T-helper 9 cell (primary cell): ENCODE measurements around the gene FAM83C.
"Not testable (repeated sequence)": the region's sequence is repeated elsewhere in the genome, so short reads cannot be mapped to it uniquely, and the experiment has no call there.

ENCODE experiments used
- DNase-seq: peaks from one replicate; pipeline ENCODE4 v3.0.0-alpha.2; 2020

Gene FAM83C

GRCh38 chr20:35263532-35264341 is 28.5 kb downstream of the FAM83C start:
- no peak for DNase-seq

- DNase-seq = not testable (repeated sequence)
Observed at GRCh38 chr20:35262731-35263531, 29.3 kb downstream of the FAM83C start.

- DNase-seq = not testable (repeated sequence)
Observed at GRCh38 chr20:35262321-35262720, 29.9 kb downstream of the FAM83C start.

GRCh38 chr20:35260426-35260825 is 31.8 kb downstream of the FAM83C start:
- no peak for DNase-seq

- no peak for DNase-seq
Observed at GRCh38 chr20:35257175-35257909, 34.9 kb downstream of the FAM83C start.

- no peak for DNase-seq
Observed at GRCh38 chr20:35254448-35254999, 37.7 kb downstream of the FAM83C start.

DNA sequence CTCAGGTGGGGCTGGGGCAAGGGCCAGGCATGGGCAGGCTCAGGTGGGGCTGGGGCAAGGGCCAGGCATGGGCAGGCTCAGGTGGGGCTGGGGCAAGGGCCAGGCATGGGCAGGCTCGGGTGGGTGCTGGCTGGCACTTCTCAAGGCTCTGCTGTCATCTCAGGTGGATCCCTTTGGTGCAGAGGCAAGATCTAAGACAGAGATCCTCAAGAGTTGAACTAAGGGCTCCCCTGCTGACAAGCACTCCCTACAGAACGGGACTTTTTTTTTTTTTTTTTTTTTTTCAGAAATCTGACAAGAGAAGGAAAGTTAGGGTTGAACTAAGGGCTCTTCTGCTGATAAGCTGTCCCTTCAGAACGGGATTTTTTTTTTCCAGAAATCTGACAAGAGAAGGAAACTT is 39.2 kb downstream of the FAM83C start:
- no peak for DNase-seq

GRCh38 chr20:35252598-35252997 is 39.6 kb downstream of the FAM83C start:
- not testable (repeated sequence) for DNase-seq

DNA sequence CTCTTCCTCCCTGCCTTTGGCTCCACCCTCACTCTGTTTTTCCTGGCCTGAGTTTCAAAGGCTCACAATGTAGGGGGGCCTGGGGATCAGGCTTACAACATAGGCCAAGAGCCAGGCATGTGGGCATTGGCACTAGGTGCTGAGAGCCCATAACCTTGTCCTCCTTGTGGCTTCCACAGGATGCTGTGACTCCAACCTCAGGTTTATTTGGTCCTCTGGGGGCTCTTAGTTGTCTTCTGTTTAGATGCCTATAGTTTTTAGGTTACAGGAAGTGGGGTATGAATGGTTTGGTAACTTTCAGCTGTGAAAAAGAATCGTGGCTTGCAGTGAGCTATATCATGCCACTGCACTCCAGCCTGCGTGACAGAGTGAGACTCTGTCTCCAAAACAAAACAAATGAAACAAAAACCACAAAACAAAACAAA is 40.2 kb downstream of the FAM83C start:
- DNase-seq = no peak

DNA sequence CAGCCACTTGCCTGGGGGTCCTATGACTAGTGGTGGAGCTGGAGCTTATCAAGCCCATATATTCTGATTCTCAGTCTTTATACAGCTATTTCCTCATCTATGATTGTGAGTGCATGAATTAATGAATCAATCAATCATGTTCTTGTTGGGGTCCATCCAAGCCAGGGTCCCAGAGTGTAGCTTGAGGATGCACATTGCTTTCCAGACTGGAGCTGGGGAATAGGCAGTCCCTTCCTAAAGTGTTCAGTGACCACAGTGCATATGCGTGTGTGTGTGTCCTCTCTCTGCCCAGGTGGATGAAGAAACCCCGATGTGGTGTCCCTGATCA is 40.6 kb downstream of the FAM83C start:
- DNase-seq = no peak

DNA sequence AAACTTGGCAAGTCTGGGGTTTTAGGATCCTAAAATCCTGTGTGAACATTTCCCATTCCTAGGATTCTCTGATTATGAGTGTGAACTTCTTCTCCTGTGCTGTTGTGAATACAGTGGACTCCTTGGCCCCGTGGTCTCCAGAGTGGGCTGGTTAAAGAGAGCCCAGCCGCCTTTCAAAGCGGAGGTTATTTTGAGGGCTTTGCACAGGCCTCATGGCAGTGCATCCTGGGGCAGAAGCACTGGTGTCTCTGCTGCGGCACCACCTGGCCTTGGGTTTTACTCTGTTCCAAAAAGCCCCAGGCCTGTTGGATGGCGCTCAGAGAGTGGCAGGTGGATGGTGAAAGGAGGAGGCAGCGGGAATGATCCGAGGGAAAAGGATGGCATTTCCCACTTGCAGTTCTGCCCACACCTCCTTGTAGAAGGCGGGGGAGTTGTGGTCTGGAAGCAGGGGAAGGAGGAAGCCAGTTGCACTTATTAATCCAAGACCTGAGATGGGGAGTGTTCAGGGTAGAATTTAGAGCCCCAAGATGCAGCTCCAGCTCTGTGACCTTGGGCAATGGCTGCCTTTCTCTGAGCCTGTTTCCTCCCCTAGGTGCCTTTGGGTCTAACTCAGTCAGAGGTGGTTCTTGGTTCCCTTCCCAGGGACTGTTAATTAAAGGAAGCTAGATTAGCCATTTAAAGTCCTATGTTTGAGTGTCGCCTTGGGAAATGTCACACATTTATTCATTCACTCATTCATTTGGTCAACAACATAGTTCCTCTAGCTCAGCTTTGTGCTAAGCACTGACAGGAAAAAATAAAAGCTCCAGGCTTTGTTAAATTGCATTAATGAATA is 43.4 kb downstream of the FAM83C start:
- no peak for DNase-seq

DNA sequence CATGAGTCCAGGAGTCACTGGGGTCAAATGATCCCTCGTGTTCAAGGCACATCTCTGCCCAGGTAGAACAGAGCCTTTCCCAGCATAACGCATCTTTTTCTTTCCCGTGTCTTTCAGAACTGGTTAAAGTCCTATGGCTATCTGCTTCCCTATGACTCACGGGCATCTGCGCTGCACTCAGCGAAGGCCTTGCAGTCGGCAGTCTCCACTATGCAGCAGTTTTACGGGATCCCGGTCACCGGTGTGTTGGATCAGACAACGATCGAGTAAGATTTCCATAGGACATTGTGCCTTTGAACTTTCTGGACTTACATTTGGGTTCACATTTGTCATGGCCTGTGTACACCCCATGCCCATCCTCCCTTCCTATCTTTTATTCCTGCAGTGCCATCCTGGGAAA is 45.5 kb downstream of the FAM83C start:
- no peak for DNase-seq

- DNase-seq = no peak
Observed at GRCh38 chr20:35243986-35244385, 48.2 kb downstream of the FAM83C start.

DNA sequence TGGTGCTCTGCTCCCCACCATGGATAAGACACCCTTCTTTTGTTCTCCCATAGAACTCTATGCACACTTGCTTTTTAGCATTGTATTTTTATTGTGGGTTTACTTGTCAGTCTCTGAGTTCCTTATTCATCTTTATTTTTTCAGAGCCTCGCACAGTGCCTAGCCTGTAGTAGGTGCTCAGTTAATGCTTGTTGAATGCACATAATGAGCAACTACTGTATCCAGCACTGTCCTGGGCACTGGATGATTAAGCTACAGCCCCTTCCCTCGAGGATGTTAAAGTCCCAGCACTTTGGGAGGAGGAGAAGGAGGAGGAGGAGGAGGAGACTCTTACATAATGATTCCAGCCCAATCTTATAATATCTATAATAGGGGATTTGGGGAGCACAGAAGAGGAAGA is 48.9 kb downstream of the FAM83C start:
- no peak for DNase-seq

GRCh38 chr20:35240811-35241293 is 51.4 kb downstream of the FAM83C start:
- no peak for DNase-seq

- no peak for DNase-seq
Observed at GRCh38 chr20:35240083-35240810, 52.0 kb downstream of the FAM83C start.

DNA sequence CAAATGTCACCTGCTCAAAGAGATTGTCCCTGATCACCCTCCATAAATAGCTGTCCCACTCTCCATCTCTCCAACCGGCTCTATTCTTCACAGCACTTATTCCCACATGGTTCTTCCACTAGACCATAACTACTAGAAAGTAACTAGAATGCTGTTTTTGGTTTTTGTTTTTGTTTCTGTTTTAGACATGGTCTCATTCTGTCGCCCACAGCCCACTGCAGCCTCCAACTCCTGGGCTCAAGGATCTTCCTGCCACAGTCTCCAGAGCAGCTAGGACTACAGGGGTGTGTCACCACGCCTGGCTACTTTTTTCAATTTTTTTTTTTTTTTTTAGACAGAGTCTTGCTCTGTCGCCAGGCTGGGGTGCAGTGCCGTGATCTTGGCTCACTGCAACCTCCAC is 53.5 kb downstream of the FAM83C start:
- no peak for DNase-seq

DNA sequence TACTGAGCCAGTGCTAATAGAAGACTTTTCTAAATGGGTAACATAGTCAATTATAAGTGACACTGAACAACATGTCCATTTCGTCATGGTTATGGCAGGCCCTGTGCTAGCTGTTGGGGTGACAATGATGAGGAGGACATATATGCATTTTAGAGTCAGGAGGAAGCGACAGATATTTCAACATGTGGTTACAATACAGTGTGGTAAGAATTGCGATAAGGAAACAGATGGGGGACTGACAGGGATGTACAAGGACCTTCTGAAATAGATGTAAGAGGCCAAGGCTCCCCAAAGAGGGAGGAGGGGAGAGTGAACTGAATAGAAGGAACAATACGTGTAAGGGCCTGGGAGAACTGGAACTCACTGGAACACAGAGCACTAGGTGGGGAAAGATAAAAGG is 54.1 kb downstream of the FAM83C start:
- no peak for DNase-seq

DNA sequence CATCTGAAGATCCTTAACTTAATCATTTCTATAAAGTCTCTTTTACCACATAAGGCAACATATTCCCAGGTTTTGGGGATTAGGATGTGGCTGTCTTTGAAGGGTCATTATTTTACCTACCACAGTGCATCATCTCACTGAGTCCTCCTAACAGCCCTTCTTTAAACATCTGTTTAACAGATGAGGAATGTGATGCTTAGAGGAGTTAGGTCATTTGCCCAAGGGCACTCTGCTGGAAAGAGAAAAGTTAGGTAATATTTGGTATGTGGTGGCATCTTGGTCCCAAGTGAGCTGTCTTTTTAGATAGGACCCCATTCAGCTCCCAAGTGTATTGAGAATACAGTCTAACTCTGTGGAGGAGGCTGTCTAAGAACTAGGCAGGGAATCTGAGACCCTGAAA is 54.7 kb downstream of the FAM83C start:
- no peak for DNase-seq

DNA sequence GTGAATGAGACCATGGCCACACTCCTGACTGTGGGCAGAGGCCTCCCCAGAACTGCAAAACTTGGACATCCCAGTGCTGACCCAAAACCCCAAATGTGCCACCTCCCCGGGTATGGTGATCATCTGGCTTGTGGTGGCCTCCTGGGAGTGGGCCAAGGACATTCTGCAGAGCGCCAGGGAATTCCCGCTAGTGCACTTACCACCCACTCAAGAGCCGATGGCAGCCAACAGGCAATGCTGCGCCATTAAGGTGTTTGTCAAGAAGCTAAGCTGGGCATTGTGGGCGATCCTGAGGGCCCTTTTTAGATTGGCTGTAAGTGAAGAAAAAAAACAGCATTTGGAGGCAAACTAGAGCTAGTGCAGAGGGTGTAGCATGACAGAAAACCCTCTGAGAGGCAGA is 56.3 kb downstream of the FAM83C start:
- no peak for DNase-seq
